ENCODE measurements around the gene HINT2.

HINT2 gene

GRCh38 chr9:35818341-35818740 lies 3.5 kb upstream of the HINT2 start:
- H2AFZ ChIP-seq (ENCODE audit: low read depth, low read length), result no peak overlapping the region
- peaks cover 22% of the 10 kb centered on the region for H3K4me1 ChIP-seq (ENCODE audit: insufficient read depth, low read length)
- no peak overlapping the region for H3K9ac ChIP-seq (ENCODE audit: low read depth, low read length)
- H3K4me3 ChIP-seq (ENCODE audit: low read depth in 1 of 2, low read length in 2 of 2), result no peak overlapping the region
- ATAC-seq (ENCODE audit: insufficient read depth, low read depth) (no peak), DNase-seq (no peak)
- H3K9me3 ChIP-seq (ENCODE audit: insufficient read depth, low read length, severe bottlenecking), result no peaks in the 10 kb centered on the region
- no peaks in the 10 kb centered on the region for H3K27me3 ChIP-seq (ENCODE audit: insufficient read depth, low read length, poor library complexity)
- H3K4me2 ChIP-seq (ENCODE audit: insufficient read depth, low read length), result no peak overlapping the region
- TF ChIP-seq EZH2 (IDR thresholded peaks at IDR 0.05; ENCODE audit: borderline replicate concordance, low read depth, low read length, severe bottlenecking) (no peak), CTCF (IDR thresholded peaks at IDR 0.05; ENCODE audit: borderline replicate concordance, extremely low read depth, low read length, poor library complexity, severe bottlenecking) (no peak)
- no peaks in the 10 kb centered on the region for H4K20me1 ChIP-seq (ENCODE audit: insufficient read depth, low read length)
- H3K27ac ChIP-seq (ENCODE audit: low read length), result no peak overlapping the region
- H3K79me2 ChIP-seq (ENCODE audit: insufficient read depth, low read length), result peaks cover 12% of the 10 kb centered on the region
- H3K36me3 ChIP-seq (ENCODE audit: insufficient read depth, low read length), result no peaks in the 10 kb centered on the region

- DNase-seq (no peak), ATAC-seq (ENCODE audit: insufficient read depth, low read depth) (no peak)
- no peaks in the 10 kb centered on the region for H3K9me3 ChIP-seq (ENCODE audit: insufficient read depth, low read length, severe bottlenecking)
These were observed 1.9 kb upstream of the HINT2 start for GRCh38 chr9:35816708-35817107.

GRCh38 chr9:35814106-35814840 lies 569 bp downstream of the HINT2 start:
- Histone ChIP-seq H3K27ac (ENCODE audit: low read length) (peak overlapping the region; percentile 88), H3K4me3 (ENCODE audit: low read depth in 1 of 2, low read length in 2 of 2) (peak overlapping the region; percentile 63 to 84), H3K4me2 (ENCODE audit: insufficient read depth, low read length) (peak overlapping the region; percentile 92)

More at GRCh38 chr9:35816708-35817107, 1.9 kb upstream of the HINT2 start:
- Histone ChIP-seq H3K27me3 (ENCODE audit: insufficient read depth, low read length, poor library complexity) (no peaks in the 10 kb centered on the region), H3K4me3 (ENCODE audit: low read depth in 1 of 2, low read length in 2 of 2) (no peak overlapping the region), H3K79me2 (ENCODE audit: insufficient read depth, low read length) (peaks cover 12% of the 10 kb centered on the region), H3K36me3 (ENCODE audit: insufficient read depth, low read length) (no peaks in the 10 kb centered on the region), H3K27ac (ENCODE audit: low read length) (no peak overlapping the region), H3K9ac (ENCODE audit: low read depth, low read length) (no peak overlapping the region), H4K20me1 (ENCODE audit: insufficient read depth, low read length) (no peaks in the 10 kb centered on the region), H3K4me1 (ENCODE audit: insufficient read depth, low read length) (peaks cover 36% of the 10 kb centered on the region), H3K4me2 (ENCODE audit: insufficient read depth, low read length) (no peak overlapping the region), H2AFZ (ENCODE audit: low read depth, low read length) (no peak overlapping the region)
- TF ChIP-seq EZH2 (IDR thresholded peaks at IDR 0.05; ENCODE audit: borderline replicate concordance, low read depth, low read length, severe bottlenecking) (no peak), CTCF (IDR thresholded peaks at IDR 0.05; ENCODE audit: borderline replicate concordance, extremely low read depth, low read length, poor library complexity, severe bottlenecking) (peak; percentile 14)

More at GRCh38 chr9:35814106-35814840, 569 bp downstream of the HINT2 start:
- no peaks in the 10 kb centered on the region for H3K9me3 ChIP-seq (ENCODE audit: insufficient read depth, low read length, severe bottlenecking)
- H3K36me3 ChIP-seq (ENCODE audit: insufficient read depth, low read length), result peaks cover under 1% of the 10 kb centered on the region; the same call in 1 of the 2 replicates
- H3K79me2 ChIP-seq (ENCODE audit: insufficient read depth, low read length), result peaks cover 12% of the 10 kb centered on the region
- H3K4me1 ChIP-seq (ENCODE audit: insufficient read depth, low read length), result peaks cover 44% of the 10 kb centered on the region
- DNase-seq, result peak; percentile 48
- H3K9ac ChIP-seq (ENCODE audit: low read depth, low read length), result peak overlapping the region; percentile 92
- H4K20me1 ChIP-seq (ENCODE audit: insufficient read depth, low read length), result no peaks in the 10 kb centered on the region
- no peak; the same call in 2 of the 3 replicates for ATAC-seq (ENCODE audit: insufficient read depth, low read depth)
- H2AFZ ChIP-seq (ENCODE audit: low read depth, low read length), result peak overlapping the region; percentile 76
- TF ChIP-seq EZH2 (IDR thresholded peaks at IDR 0.05; ENCODE audit: borderline replicate concordance, low read depth, low read length, severe bottlenecking) (no peak), CTCF (IDR thresholded peaks at IDR 0.05; ENCODE audit: borderline replicate concordance, extremely low read depth, low read length, poor library complexity, severe bottlenecking) (peak; percentile 39)
- H3K27me3 ChIP-seq (ENCODE audit: insufficient read depth, low read length, poor library complexity), result no peaks in the 10 kb centered on the region

Data from DND-41 (cell line).